GM18909 (cell line): ENCODE data around the gene SUV39H1.
A peak's percentile ranks its signal among the peaks of the same experiment; 100 is the strongest.
"Not testable (repeated sequence)": the region's sequence is repeated elsewhere in the genome, so short reads cannot be mapped to it uniquely, and the experiment has no call there.

Source experiments
- ATAC-seq: cut with Tn5 transposase; IDR thresholded peaks from one replicate; pipeline ENCODE4 v1.9.1; 2021; ENCODE audit warnings: mild to moderate bottlenecking; ENCODE audit not compliant: unreplicated experiment, poor library complexity

The SUV39H1 gene

GRCh38 chrX:48685416-48685815 lies 11.1 kb upstream of the SUV39H1 start:
- no peak for ATAC-seq

GRCh38 chrX:48688531-48689150 lies 7.9 kb upstream of the SUV39H1 start:
- no peak for ATAC-seq

GRCh38 chrX:48689208-48689920 lies 7.2 kb upstream of the SUV39H1 start:
- no peak for ATAC-seq

GRCh38 chrX:48691746-48692145 lies 4.8 kb upstream of the SUV39H1 start:
- not testable (repeated sequence) for ATAC-seq

- ATAC-seq = no peak
These were observed 1.6 kb upstream of the SUV39H1 start for GRCh38 chrX:48694776-48695533.

GRCh38 chrX:48695534-48695896 lies 1.0 kb upstream of the SUV39H1 start:
- no peak for ATAC-seq

- no peak for ATAC-seq
These were observed 621 bp upstream of the SUV39H1 start for GRCh38 chrX:48695925-48696300.

- peak; percentile 16 for ATAC-seq
These were observed 584 bp downstream of the SUV39H1 start for GRCh38 chrX:48696909-48697727.

- no peak for ATAC-seq
These were observed 1.8 kb downstream of the SUV39H1 start for GRCh38 chrX:48698306-48698705.

- no peak for ATAC-seq
These were observed 3.7 kb downstream of the SUV39H1 start for GRCh38 chrX:48700246-48700645.

GRCh38 chrX:48700951-48701653 lies 4.6 kb downstream of the SUV39H1 start:
- no peak for ATAC-seq

GRCh38 chrX:48702032-48702431 lies 5.5 kb downstream of the SUV39H1 start:
- no peak for ATAC-seq

GRCh38 chrX:48702716-48703115 lies 6.2 kb downstream of the SUV39H1 start:
- ATAC-seq = no peak

- ATAC-seq = no peak
These were observed 6.7 kb downstream of the SUV39H1 start for GRCh38 chrX:48703228-48703627.

GRCh38 chrX:48703642-48704481 lies 7.3 kb downstream of the SUV39H1 start:
- no peak for ATAC-seq

- no peak for ATAC-seq
These were observed 9.3 kb downstream of the SUV39H1 start for GRCh38 chrX:48705871-48706270.

- no peak for ATAC-seq
These were observed 13.1 kb downstream of the SUV39H1 start for GRCh38 chrX:48709522-48710112.

- ATAC-seq = no peak
These were observed 14.8 kb downstream of the SUV39H1 start for GRCh38 chrX:48711162-48711928.
